LNCAP (cell line): ENCODE data around the gene MRTFB.

Experiments
- TF ChIP-seq, protein P1 (sequence below): fragments of 450-650 bp; IDR thresholded peaks from 2 replicates; pipeline ENCODE4 v1.5.1; 2017; ENCODE audit warnings: mild to moderate bottlenecking

Gene MRTFB

DNA sequence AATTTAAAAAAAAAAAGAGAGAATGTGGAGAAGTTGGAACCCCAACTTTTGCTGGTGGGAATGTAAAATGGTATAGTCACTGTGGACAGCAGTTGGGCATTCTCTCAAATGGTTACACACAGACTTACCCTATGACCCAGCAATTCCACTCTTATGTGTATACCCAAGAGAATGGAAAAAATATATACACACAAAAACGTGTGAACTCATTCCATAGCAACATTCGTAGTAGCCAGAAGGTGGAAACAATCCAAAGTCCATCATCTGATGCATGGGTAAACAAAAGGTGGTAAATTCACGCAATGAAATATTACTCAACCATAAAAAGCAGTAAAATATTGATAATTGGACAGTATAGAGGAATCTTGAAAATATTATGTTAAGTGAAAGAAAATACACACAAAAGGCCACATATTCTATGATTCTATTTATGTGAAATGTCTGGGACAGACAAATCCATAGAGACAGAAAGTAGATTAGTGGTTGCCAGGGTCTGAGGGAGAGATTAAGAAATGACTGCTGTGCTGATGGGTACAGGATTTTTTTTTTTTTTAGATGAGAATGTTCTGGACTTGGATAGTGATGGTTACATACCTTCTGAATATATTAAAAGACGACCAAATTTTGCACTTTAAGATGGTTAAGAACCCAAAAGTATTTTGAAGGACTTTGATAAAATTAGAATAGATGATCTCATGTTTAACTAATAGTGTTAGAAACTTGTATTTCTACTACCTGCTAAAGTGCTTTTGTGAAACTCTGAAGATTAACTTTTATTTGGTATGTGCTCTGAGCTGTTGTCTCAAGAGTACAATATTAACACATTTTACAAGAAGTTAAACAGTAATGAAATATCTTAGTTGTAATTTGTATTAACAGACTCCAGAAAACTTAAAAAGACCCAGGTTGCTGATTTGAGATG is 60.9 kb downstream of the MRTFB start:
- TF ChIP-seq, protein P1, sequence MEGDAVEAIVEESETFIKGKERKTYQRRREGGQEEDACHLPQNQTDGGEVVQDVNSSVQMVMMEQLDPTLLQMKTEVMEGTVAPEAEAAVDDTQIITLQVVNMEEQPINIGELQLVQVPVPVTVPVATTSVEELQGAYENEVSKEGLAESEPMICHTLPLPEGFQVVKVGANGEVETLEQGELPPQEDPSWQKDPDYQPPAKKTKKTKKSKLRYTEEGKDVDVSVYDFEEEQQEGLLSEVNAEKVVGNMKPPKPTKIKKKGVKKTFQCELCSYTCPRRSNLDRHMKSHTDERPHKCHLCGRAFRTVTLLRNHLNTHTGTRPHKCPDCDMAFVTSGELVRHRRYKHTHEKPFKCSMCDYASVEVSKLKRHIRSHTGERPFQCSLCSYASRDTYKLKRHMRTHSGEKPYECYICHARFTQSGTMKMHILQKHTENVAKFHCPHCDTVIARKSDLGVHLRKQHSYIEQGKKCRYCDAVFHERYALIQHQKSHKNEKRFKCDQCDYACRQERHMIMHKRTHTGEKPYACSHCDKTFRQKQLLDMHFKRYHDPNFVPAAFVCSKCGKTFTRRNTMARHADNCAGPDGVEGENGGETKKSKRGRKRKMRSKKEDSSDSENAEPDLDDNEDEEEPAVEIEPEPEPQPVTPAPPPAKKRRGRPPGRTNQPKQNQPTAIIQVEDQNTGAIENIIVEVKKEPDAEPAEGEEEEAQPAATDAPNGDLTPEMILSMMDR, result no peak

DNA sequence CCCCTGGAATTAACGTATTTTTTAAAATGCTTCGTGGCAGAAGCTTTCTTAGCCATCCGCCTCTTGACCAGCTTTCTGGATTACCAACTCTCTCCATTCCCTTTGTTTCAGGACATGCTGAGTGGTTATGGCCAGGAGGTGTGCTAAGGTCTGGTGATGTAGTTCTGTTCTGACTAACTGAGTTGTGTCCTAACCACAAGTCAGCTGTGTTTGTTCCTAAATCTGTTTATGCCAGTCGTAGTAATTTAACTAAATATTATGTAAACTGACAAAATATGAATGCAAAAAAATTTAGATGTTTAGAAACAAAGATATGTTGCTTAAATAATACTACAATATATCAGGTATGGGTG is 61.6 kb downstream of the MRTFB start:
- TF ChIP-seq, protein P1, result no peak

DNA sequence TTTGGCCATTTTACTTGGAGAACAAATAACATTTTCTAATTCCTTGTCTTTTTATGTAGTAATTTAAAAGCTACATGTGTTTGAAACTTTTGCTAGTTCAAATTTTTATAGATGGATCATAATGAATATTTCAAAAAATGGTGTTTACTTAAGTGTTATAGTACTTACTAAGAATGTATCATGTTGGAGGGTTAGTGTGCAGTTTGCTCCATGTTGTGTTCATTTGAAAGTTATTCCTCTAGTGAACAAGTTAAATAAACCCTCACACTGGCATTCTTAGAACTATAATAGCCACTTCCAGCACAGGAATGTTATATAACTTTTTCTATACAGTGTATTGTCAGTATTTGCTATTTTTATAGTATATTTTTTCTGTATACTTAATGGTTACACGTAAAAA is 62.8 kb downstream of the MRTFB start:
- TF ChIP-seq, protein P1, result no peak

DNA sequence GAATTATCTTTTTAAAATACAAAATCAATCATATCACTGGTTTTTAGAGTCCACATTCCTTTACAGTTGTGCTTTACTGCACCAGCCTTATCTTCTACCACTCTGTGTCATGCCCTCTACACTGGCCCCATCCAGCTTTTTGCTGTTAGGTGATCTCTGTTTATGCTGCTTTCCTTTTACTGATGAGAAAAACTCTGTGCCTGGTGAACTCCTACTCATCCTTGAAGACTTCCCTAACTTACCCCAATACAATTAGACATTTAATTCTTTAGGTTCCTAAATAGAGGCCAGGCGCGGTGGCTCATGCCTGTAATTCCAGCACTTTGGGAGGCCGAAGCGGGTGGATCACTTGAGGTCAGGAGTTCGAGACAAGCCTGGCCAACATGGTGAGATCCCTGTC is 64.6 kb downstream of the MRTFB start:
- TF ChIP-seq, protein P1, result no peak

DNA sequence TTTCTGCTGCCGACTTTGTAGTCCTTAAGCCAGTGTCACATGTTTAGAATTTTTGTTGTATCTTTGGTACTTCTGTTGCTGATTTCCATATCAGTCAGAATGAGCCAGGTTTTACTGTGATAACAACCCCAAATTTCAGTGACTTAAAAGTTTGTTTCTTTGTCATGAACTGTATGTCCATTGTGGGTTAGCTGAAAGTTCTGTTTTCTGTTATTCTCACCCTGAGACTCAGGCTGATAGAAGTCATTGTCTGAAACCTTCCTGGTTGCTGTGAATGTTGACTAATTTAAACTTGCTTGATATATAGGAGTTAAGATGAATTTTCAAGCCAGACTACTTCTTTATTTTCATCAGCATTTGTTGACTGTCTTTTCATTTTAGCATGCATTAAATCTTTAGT is 68.8 kb downstream of the MRTFB start:
- TF ChIP-seq, protein P1, result no peak

DNA sequence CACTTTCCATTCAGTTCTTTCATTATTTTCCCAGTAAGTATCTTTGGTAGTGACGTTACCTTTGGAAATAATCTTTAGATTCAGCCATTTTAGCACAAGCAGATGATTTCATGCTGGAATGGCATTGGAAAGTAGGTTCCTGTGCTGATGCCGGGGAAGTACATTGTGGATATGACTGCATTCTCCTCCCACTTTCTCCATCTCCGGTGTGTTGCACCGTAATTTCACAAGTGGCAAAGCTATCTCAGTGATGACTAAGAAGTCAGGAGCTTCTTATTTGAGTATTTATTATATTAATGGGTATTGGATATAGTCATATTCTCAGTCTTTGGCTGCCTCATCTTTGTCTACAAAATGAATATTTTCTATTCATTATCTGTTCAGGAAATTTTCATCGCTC is 69.8 kb downstream of the MRTFB start:
- TF ChIP-seq, protein P1, result no peak

DNA sequence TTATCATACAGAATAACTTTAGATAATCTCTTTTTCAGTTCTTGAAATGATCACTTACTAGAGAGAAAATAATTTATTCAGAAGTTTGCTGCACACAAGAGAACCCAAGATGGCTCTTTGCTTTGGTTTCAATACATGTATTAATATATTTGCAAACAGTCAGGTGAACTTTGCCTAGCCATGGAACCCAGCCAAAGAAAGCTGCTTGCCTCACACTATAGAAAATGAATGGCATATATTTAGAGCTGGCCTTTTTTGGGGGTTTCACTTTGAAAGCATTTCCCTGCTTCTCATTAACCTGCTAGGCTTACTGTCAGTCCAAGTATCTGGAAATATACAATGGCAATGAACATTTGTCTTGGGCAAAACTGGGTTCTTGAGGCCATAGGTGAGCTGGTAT is 75.3 kb downstream of the MRTFB start:
- TF ChIP-seq, protein P1, result no peak
